ENCODE results near the gene ABL1.
"Not testable (repeated sequence)": the region's sequence is repeated elsewhere in the genome, so short reads cannot be mapped to it uniquely, and the experiment has no call there.

Gene ABL1

DNA sequence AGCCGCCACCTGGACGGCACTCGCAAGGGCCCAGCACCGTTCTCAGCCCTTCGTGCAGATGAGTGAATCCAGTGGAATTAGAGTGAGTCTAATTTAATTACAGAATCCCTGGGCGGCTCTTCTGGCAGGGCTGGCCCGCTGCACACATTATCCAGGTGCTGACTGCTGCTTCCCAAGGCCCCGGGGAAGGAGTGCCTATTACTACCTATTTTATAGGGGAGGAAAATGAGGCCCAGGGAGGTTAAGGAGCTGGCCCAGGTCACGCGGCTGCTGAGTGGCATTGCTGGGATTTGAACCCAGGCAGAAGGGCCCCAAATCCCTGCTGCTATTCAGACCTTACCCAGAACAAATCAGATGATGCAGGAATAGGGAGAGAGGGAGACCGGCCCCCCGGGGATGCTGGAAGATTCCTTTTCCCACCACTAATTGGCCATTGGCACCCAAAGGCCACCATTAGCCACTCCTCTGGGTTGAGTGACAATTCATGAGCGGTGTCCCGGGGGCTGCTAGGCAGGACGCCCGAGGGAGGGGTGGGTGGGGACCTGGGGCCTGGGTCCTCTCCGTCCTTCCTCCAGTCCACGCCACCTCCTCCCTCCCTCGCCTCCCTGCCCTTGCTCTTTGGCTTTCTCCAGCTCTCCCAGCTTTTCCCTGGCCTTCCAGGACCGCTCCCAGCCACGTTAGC, 71.8 kb downstream of the ABL1 start:
- peaks cover 7 to 46% (median 36%) of the 10 kb centered on the region in 5 donors for H3K27me3 ChIP-seq (ENCODE audit: control insufficient read depth in 5 of 5, insufficient read depth in 4 of 5, low read length in 5 of 5)
- no peaks in the 10 kb centered on the region for H3K4me1 ChIP-seq (ENCODE audit: control insufficient read depth in 5 of 5, insufficient read depth in 5 of 5, low read length in 5 of 5)
- no peaks in the 10 kb centered on the region for H3K9me3 ChIP-seq (ENCODE audit: control insufficient read depth in 5 of 5, low read length in 5 of 5)

DNA sequence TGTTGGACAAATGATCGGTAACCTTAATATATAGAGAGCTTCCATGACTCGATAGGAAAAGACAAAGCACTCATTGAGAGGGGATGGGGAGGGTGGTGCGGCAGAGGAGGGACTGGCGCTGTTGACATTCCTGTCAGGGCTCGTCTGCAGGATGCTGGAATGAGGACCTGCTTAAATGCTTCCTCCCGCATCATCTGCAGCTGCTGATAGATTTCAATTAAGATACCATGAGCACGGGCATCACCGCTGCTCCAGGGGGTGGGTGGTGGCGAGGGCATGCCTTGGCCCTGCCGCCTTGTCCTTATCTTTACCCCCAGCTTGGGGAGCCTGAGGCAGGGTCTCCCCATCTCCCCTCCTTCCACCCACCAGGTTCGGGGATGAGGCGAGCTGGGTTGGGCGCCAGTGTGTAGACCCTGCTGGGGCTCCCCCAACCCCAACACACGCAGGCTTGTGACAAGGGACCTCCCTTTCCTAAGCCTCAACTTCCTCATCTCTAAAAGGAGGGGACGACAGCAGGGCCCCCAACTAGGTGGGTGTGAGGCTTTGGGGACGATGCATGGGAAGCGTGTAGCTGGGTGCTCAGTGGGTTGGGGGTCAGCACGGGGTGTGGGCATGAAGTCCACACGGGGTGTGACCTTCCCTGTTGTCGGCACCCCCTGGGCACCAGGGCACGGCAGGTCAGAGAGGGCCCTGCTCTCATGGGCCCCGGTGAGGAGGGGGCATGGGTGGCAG, 73.3 kb downstream of the ABL1 start:
- Histone ChIP-seq H3K9me3 (ENCODE audit: control insufficient read depth in 5 of 5, low read length in 5 of 5) (no peaks in the 10 kb centered on the region), H3K9ac (ENCODE audit: low read length in 5 of 5) (no peak overlapping the region)

More for the DNA sequence above, 71.8 kb downstream of the ABL1 start:
- Histone ChIP-seq H3K9ac (ENCODE audit: low read length in 5 of 5) (no peak overlapping the region), H3K36me3 (ENCODE audit: control insufficient read depth in 5 of 5, insufficient read depth in 5 of 5, low read length in 5 of 5) (no peaks in the 10 kb centered on the region), H3K27ac (ENCODE audit: low read depth, low read length) (no peak overlapping the region), H3K4me3 (ENCODE audit: low read depth in 1 of 5, low read length in 5 of 5) (no peak overlapping the region)

DNA sequence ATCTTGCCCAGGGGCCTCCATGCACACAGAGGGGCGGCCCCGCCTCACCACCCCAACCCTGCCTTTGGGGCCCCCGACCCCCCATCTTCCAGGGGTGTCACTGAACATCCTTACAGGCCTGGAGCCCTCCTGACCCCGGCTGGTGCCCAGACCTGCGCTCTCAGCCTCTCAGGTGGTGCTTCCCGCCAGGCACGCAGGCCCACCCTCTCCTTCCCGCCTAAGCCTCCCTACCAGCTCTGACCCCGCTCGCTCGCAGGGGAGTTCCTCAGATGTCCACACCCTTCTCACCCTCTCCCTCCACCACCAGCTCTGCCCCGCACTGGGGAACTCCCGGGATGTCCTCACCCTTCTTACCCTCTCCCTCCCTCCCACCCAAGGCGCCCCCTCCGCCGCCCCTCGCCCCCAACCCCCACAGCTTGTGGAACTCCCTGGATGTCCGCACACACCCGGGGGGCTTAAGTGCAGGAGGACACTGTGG, 73.9 kb downstream of the ABL1 start:
- peaks cover 0 to 10% (median 0%) of the 10 kb centered on the region in 5 donors for H3K4me1 ChIP-seq (ENCODE audit: control insufficient read depth in 5 of 5, insufficient read depth in 5 of 5, low read length in 5 of 5)
- H3K27ac ChIP-seq (ENCODE audit: low read depth, low read length) = no peak overlapping the region
- no peaks in the 10 kb centered on the region for H3K36me3 ChIP-seq (ENCODE audit: control insufficient read depth in 5 of 5, insufficient read depth in 5 of 5, low read length in 5 of 5)
- H3K27me3 ChIP-seq (ENCODE audit: control insufficient read depth in 5 of 5, insufficient read depth in 4 of 5, low read length in 5 of 5) = peaks cover 3 to 37% (median 17%) of the 10 kb centered on the region in 5 donors
- H3K9ac ChIP-seq (ENCODE audit: low read length in 5 of 5) = no peak overlapping the region
- H3K4me3 ChIP-seq (ENCODE audit: low read depth in 1 of 5, low read length in 5 of 5) = no peak overlapping the region
- no peaks in the 10 kb centered on the region for H3K9me3 ChIP-seq (ENCODE audit: control insufficient read depth in 5 of 5, low read length in 5 of 5)

More for the DNA sequence above, 73.3 kb downstream of the ABL1 start:
- Histone ChIP-seq H3K4me1 (ENCODE audit: control insufficient read depth in 5 of 5, insufficient read depth in 5 of 5, low read length in 5 of 5) (peaks cover 0 to 4% (median 0%) of the 10 kb centered on the region in 5 donors), H3K27me3 (ENCODE audit: control insufficient read depth in 5 of 5, insufficient read depth in 4 of 5, low read length in 5 of 5) (peaks cover 0 to 37% (median 23%) of the 10 kb centered on the region in 5 donors), H3K4me3 (ENCODE audit: low read depth in 1 of 5, low read length in 5 of 5) (no peak overlapping the region), H3K36me3 (ENCODE audit: control insufficient read depth in 5 of 5, insufficient read depth in 5 of 5, low read length in 5 of 5) (no peaks in the 10 kb centered on the region), H3K27ac (ENCODE audit: low read depth, low read length) (no peak overlapping the region)

DNA sequence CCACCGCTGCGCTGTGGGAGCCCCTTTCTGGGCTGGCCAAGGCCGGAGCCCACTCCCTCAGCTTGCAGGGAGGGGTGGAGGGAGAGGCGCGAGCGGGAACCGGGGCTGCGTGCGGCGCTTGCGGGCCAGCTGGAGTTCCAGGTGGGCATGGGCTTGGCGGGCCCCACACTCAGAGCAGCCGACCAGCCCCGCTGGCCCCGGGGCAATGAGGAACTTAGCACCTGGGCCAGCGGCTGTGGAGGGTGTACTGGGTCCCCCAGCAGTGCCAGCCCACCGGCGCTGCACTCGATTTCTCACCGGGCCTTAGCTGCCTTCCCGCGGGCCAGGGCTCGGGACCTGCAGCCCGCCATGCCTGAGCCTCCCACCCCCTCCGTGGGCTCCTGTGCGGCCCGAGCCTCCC, 75.0 kb downstream of the ABL1 start:
- H3K4me3 ChIP-seq (ENCODE audit: low read depth in 1 of 5, low read length in 5 of 5); H3K9me3 ChIP-seq (ENCODE audit: control insufficient read depth in 5 of 5, low read length in 5 of 5); H3K27ac ChIP-seq (ENCODE audit: low read depth, low read length); H3K36me3 ChIP-seq (ENCODE audit: control insufficient read depth in 5 of 5, insufficient read depth in 5 of 5, low read length in 5 of 5); H3K9ac ChIP-seq (ENCODE audit: low read length in 5 of 5): not testable (repeated sequence)
- Histone ChIP-seq H3K27me3 (ENCODE audit: control insufficient read depth in 5 of 5, insufficient read depth in 4 of 5, low read length in 5 of 5) (peaks cover 5 to 35% (median 20%) of the 10 kb centered on the region in 5 donors), H3K4me1 (ENCODE audit: control insufficient read depth in 5 of 5, insufficient read depth in 5 of 5, low read length in 5 of 5) (peaks cover 0 to 13% (median 0%) of the 10 kb centered on the region in 5 donors)

DNA sequence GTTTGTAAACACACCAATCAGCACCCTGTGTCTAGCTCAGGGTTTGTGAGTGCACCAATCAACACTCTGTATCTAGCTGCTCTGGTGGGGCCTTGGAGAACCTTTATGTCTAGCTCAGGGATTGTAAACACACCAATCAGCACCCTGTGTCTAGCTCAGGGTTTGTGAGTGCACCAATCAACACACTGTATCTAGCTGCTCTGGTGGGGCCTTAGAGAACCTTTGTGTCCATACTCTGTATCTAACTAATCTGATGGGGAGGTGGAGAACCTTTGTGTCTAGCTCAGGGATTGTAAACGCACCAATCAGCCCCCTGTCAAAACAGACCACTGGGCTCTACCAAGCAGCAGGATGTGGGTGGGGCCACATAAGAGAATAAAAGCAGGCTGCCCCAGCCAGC, 75.6 kb downstream of the ABL1 start:
- not testable (repeated sequence) for H3K4me3 ChIP-seq (ENCODE audit: low read depth in 1 of 5, low read length in 5 of 5); H3K27ac ChIP-seq (ENCODE audit: low read depth, low read length); H3K9me3 ChIP-seq (ENCODE audit: control insufficient read depth in 5 of 5, low read length in 5 of 5); H3K36me3 ChIP-seq (ENCODE audit: control insufficient read depth in 5 of 5, insufficient read depth in 5 of 5, low read length in 5 of 5); H3K9ac ChIP-seq (ENCODE audit: low read length in 5 of 5)
- peaks cover 5 to 32% (median 15%) of the 10 kb centered on the region in 5 donors for H3K27me3 ChIP-seq (ENCODE audit: control insufficient read depth in 5 of 5, insufficient read depth in 4 of 5, low read length in 5 of 5)
- peaks cover 0 to 13% (median 0%) of the 10 kb centered on the region in 5 donors for H3K4me1 ChIP-seq (ENCODE audit: control insufficient read depth in 5 of 5, insufficient read depth in 5 of 5, low read length in 5 of 5)

DNA sequence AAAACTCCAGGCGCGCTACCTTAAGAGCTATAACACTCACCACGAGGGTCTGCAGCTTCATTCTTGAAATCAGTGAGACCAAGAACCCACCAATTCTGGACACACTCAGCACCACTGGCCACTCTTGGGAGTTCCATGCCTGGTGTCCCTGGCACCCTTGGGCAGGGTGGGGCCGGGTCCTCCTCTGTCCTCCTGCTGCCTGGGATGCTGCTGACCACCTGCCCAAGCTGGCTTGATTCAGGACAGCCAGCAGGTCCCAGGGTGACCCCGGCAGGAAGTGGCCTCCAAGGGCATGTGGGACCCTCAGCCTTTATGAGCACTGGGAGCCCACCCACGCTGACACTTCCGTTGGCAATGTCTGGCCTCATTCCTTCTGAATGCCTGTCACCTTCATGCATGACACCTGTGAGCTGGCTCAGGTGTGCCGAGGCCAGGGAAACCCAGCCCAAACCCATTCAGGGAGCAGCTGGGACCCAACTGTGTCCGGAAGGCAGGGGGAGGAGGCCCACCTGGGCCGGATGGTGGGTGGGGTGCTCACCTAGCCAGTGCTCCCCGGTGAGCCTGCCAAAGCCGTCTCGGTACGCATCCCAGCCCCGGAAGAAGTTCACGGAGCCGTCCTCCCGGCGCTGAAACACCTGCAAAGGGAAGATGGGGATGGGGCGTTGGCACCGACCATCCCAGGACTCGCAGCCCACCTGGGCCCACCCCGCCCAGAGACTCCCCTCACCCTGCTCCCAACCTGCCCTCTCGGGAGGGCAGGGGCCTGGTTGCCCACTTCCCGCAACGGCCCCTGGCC, 76.4 kb downstream of the ABL1 start:
- peaks cover 0 to 13% (median 0%) of the 10 kb centered on the region in 5 donors for H3K4me1 ChIP-seq (ENCODE audit: control insufficient read depth in 5 of 5, insufficient read depth in 5 of 5, low read length in 5 of 5)
- no peak overlapping the region for H3K9ac ChIP-seq (ENCODE audit: low read length in 5 of 5)
- peaks cover 4 to 24% (median 7%) of the 10 kb centered on the region in 5 donors for H3K27me3 ChIP-seq (ENCODE audit: control insufficient read depth in 5 of 5, insufficient read depth in 4 of 5, low read length in 5 of 5)
- H3K36me3 ChIP-seq (ENCODE audit: control insufficient read depth in 5 of 5, insufficient read depth in 5 of 5, low read length in 5 of 5) = no peaks in the 10 kb centered on the region
- H3K4me3 ChIP-seq (ENCODE audit: low read depth in 1 of 5, low read length in 5 of 5) = no peak overlapping the region
- H3K27ac ChIP-seq (ENCODE audit: low read depth, low read length) = no peak overlapping the region
- H3K9me3 ChIP-seq (ENCODE audit: control insufficient read depth in 5 of 5, low read length in 5 of 5) = no peaks in the 10 kb centered on the region

DNA sequence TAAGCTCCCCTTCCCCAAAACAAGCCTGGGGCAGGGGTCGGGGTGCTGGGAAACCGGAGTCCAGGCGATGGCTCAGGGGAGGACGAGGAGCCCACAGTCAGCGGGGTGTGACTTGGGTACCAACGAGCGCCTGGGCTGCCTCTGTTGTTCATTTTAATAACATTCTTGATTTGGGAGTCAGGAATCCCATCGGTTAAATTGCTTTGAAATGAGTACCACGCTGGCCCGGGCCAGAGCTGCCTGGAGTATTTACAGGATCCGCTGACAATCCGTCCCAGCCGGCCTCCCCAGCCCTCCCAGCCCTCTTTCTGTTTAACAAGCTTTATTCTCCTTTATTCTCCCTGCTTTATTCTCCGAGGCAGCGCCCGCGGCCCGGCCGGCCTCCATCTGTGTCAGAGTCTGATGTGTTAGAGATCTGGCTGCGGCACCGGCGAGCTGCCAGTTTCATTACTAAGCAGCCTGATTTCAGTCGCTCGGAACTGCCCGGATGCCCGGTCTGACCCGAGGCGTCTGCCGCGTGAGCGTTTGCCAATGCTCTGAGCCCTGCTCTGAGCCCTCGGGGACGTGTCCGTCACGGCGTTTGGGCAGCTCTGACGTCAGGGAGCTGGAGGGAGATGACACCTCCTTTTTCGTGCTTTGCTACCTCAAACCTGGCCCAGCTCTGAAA, 78.0 kb downstream of the ABL1 start:
- H3K9me3 ChIP-seq (ENCODE audit: control insufficient read depth in 5 of 5, low read length in 5 of 5) = no peaks in the 10 kb centered on the region
- no peaks in the 10 kb centered on the region for H3K36me3 ChIP-seq (ENCODE audit: control insufficient read depth in 5 of 5, insufficient read depth in 5 of 5, low read length in 5 of 5)
- peak overlapping the region in 2 of 5 donors; percentile 33 to 42 for H3K4me3 ChIP-seq (ENCODE audit: low read depth in 1 of 5, low read length in 5 of 5)
- H3K27me3 ChIP-seq (ENCODE audit: control insufficient read depth in 5 of 5, insufficient read depth in 4 of 5, low read length in 5 of 5) = peaks cover 8 to 28% (median 16%) of the 10 kb centered on the region in 5 donors
- H3K9ac ChIP-seq (ENCODE audit: low read length in 5 of 5) = no peak overlapping the region
- peaks cover 0 to 13% (median 0%) of the 10 kb centered on the region in 5 donors for H3K4me1 ChIP-seq (ENCODE audit: control insufficient read depth in 5 of 5, insufficient read depth in 5 of 5, low read length in 5 of 5)
- H3K27ac ChIP-seq (ENCODE audit: low read depth, low read length) = no peak overlapping the region

DNA sequence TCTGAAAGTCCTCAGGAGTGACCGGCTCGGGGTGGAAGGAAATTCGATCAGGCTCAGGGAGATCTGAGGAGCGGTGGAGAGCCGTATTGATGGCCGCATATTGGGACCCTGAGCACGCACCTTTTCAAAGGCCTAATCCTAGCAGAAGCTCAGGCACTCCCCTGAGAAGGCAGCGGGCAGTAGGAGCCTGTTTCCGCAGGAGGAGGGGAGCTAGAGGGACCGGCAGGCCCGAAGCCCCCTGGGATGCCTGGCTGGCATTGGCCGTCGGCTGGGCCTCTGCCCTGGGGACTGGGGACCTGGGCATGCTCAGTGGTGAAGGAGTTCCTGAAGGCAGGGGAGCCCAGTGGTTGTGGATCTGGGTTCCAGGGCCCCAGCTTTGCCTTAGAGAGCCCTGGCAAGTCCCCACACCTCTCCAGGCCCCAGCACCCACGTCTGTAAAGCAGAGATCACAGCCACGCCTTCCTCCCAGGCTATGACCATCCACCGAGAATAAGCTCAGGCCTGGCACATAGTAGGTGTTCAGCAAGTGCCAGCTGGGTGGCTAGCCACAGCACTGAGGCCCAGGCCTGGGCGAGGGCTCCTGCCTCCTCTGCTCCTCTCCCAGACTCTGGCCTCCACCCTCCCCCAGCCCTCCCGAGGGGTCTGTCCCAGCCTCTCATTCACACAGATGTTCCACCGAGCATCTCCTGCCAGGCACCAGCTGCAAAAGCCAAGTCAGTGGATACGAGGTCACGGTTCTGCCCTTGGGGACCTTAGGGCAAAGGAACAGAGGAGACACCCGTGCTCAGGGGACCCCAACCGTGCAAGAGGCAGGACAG, 78.8 kb downstream of the ABL1 start:
- peaks cover 8 to 28% (median 20%) of the 10 kb centered on the region in 5 donors for H3K27me3 ChIP-seq (ENCODE audit: control insufficient read depth in 5 of 5, insufficient read depth in 4 of 5, low read length in 5 of 5)
- H3K4me3 ChIP-seq (ENCODE audit: low read depth in 1 of 5, low read length in 5 of 5) = peak overlapping the region in 2 of 5 donors; percentile 33 to 42
- no peak overlapping the region for H3K27ac ChIP-seq (ENCODE audit: low read depth, low read length)
- H3K36me3 ChIP-seq (ENCODE audit: control insufficient read depth in 5 of 5, insufficient read depth in 5 of 5, low read length in 5 of 5) = no peaks in the 10 kb centered on the region
- peak overlapping the region in 1 of 5 donors; percentile 43 for H3K9ac ChIP-seq (ENCODE audit: low read length in 5 of 5)
- peaks cover 0 to 13% (median 0%) of the 10 kb centered on the region in 5 donors for H3K4me1 ChIP-seq (ENCODE audit: control insufficient read depth in 5 of 5, insufficient read depth in 5 of 5, low read length in 5 of 5)
- no peaks in the 10 kb centered on the region for H3K9me3 ChIP-seq (ENCODE audit: control insufficient read depth in 5 of 5, low read length in 5 of 5)
